Measurements from ENCODE around the gene GNA14. TPM values are rescaled to one million over a fixed set of nuclear protein-coding genes. Genes with fewer than 3 reads are reported as not detected.
A peak's percentile ranks its signal among the peaks of the same experiment; 100 is the strongest.
"Not testable (repeated sequence)": the region's sequence is repeated elsewhere in the genome, so short reads cannot be mapped to it uniquely, and the experiment has no call there.

GNA14 gene
- total RNA-seq, 4 donors from 2014 or later: 0.13 to 1.9 (median 1.0) TPM

DNA sequence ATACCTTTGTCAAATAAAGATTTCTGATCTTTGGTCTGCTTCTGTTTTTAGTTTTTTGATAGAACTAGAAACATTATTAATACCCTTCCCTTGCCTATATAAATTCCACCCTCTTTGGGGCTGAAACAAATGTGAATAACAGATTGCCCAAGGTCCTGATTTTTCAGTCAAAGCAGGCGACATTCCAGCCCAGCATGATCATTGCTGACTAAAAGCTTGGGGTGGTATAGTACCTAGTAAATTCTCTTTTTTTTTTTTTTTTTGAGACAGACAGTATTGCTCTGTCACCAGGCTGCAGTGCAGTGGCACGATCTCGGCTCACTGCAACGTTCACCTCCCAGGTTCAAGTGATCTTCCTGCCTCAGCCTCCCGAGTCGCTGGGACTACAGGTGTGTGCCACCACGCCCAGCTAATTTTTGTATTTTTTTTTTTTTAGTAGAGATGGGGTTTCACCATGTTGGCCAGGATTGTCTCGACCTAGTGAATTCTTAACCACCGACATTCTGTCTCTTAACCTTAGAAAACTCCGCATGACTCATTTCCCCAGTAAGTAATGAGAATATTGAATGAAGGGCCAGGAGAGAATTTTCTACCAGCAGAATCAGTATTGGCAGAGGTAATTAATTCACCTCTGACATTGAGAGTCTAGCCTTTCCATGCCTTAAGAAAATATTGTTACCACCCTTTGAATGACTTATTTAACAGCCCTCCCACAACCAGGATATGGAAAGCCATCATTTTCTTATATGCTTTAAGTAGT, 226.4 kb downstream of the GNA14 start:
- H3K4me3 ChIP-seq (ENCODE audit: low read depth, poor library complexity, severe bottlenecking): no peak overlapping the region
- intact Hi-C loops (cut with DNase I; ENCODE audit: low total_unique reads): no loop called here
- DNase-seq (ENCODE audit: low spot score in 2 of 2): no peak
- TF ChIP-seq POLR2A (IDR thresholded peaks at IDR 0.05) (no peak), CTCF (IDR thresholded peaks at IDR 0.05) (no peak)
- 93 to 97% methylated on average over 10 of the region's 10 CpGs for WGBS, 2 donors

DNA sequence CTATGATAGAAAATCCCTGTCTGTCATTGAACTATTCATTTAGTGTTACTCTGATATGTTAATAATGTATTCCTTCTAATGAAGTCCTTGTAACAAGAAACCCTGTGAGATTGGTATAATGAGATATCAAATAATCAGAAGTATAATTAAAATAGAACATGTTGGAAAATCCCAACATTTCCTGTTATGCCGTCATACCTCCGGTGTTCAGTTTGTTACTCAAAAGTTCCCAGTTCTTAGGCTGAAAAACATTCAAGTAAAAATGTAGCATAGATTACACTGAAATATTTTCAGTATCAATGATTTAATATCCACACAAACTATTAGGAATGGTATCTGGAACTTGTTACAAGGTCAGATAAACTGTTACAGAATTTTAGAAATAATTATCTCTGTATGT, 227.5 kb downstream of the GNA14 start:
- WGBS, 2 donors: 59 to 62% methylated on average over 2 of the region's 2 CpGs
- TF ChIP-seq POLR2A (IDR thresholded peaks at IDR 0.05) (no peak), CTCF (IDR thresholded peaks at IDR 0.05) (no peak)
- no peak for DNase-seq (ENCODE audit: low spot score in 2 of 2)
- intact Hi-C loops (cut with DNase I; ENCODE audit: low total_unique reads): no loop called here
- H3K4me3 ChIP-seq (ENCODE audit: low read depth, poor library complexity, severe bottlenecking): no peak overlapping the region

DNA sequence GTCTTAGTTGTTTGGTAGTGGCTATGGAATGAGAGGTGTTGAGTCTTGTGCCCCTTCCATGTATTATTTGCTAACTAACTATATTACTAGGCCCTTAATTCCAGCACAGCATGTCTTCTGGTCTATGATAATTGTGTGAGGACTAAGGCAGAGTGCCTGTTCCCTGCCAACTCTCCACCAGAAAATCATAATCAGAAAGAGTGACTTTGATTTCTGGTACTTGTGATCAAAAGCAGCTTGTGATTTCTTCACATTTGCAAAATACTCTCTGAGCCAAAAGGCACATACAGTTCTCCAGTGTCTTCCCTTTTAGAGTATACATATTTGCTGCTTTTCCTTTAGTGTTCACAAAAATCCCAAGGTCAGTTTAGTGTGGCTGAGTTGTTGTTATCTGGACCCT, 229.9 kb downstream of the GNA14 start:
- H3K4me3 ChIP-seq (ENCODE audit: low read depth, poor library complexity, severe bottlenecking): no peak overlapping the region
- no peak for DNase-seq (ENCODE audit: low spot score in 2 of 2)
- TF ChIP-seq CTCF (IDR thresholded peaks at IDR 0.05) (no peak), POLR2A (IDR thresholded peaks at IDR 0.05) (no peak)
- intact Hi-C loops (cut with DNase I; ENCODE audit: low total_unique reads): no loop called here

DNA sequence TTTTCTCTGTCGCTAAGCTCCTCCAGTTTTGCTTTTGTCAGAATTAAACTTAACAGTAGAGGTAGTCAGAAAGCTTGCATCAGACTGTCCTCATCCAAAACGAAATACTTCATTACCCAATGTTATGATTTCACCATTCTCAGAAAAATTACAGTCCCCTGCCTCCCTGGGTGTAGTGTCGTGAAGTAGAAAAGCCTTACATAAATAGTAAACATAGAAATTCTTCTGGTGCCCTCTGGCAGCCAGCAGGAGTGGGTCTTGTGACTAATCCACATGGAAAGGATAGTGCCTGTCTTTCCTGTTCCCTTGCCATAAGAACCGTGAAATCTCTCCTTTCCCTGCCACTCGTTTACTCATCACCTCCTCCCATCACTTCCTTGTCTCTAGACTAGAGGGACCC, 230.6 kb downstream of the GNA14 start:
- no peak overlapping the region for H3K4me3 ChIP-seq (ENCODE audit: low read depth, poor library complexity, severe bottlenecking)
- 50 to 51% methylated on average over 5 of the region's 5 CpGs for WGBS, 2 donors
- intact Hi-C loops (cut with DNase I; ENCODE audit: low total_unique reads): no loop called here
- no peak for TF ChIP-seq CTCF (IDR thresholded peaks at IDR 0.05)
- TF ChIP-seq POLR2A (IDR thresholded peaks at IDR 0.05): no peak
- peak in 1 of 2 donors; percentile 67 for DNase-seq (ENCODE audit: low spot score in 2 of 2)

DNA sequence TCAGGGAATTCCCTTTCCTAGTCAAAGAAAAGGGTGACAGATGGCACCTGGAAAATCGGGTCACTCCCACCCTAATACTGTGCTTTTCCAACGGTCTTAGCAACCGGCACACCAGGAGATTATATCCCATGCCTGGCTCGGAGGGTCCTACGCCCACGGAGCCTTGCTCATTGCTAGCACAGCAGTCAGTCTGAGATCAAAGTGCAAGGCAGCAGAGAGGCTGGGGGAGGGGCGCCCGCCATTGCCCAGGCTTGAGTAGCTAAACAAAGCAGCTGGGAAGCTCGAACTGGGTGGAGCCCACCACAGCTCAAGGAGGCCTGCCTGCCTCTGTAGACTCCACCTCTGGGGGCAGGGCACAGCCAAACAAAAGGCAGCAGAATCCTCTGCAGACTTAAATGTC, 239.6 kb downstream of the GNA14 start:
- H3K4me3 ChIP-seq (ENCODE audit: low read depth, poor library complexity, severe bottlenecking); intact Hi-C loops (cut with DNase I; ENCODE audit: low total_unique reads); DNase-seq (ENCODE audit: low spot score in 2 of 2): not testable (repeated sequence)
- 90 to 93% methylated on average over 9 of the region's 9 CpGs for WGBS, 2 donors

DNA sequence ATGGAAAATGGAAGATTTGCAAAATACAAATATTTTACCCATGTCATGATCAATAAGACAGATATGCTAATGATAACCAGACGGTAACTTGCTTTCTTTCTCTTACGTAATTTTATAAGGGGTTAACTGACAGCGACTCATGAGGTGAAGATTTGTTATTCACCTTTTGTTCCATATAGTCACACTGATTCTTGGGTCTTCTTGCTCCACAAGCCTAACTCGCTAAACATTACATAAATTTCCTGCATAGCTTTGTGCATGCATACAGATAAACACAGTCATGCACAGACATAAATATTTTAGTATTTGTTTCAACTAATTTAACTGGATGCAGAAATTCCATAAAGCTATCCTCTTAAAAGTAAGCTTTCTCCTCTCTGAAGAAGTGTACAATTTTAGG, 244.9 kb downstream of the GNA14 start:
- 85 to 89% methylated on average over 4 of the region's 4 CpGs for WGBS, 2 donors
- H3K4me3 ChIP-seq (ENCODE audit: low read depth, poor library complexity, severe bottlenecking): no peak overlapping the region
- TF ChIP-seq POLR2A (IDR thresholded peaks at IDR 0.05) (no peak), CTCF (IDR thresholded peaks at IDR 0.05) (no peak)
- DNase-seq (ENCODE audit: low spot score in 2 of 2): no peak
- intact Hi-C loops (cut with DNase I; ENCODE audit: low total_unique reads): no loop called here

Data from lower leg skin (tissue), 4 donors.